GM21360 (cell line): ENCODE measurements around the gene NSUN3.
A peak's percentile ranks its signal among the peaks of the same experiment; 100 is the strongest.
"Not testable (repeated sequence)": the region's sequence is repeated elsewhere in the genome, so short reads cannot be mapped to it uniquely, and the experiment has no call there.

Experiments used
- ATAC-seq: cut with Tn5 transposase; IDR thresholded peaks from one replicate; pipeline ENCODE4 v1.9.1; 2021; ENCODE audit warnings: mild to moderate bottlenecking, moderate library complexity; ENCODE audit not compliant: unreplicated experiment

The NSUN3 gene

GRCh38 chr3:94062513-94063404 is at the start of gene NSUN3, which contains the start of gene DHFR2:
NSUN3 (plus strand) TSS chr3:94063061; CDS start chr3:94063127, 66 bp downstream.
DHFR2 (minus strand) TSS chr3:94062916; CDS start chr3:94061511, 1,405 bp downstream.
- peak; percentile 93 for ATAC-seq

DNA sequence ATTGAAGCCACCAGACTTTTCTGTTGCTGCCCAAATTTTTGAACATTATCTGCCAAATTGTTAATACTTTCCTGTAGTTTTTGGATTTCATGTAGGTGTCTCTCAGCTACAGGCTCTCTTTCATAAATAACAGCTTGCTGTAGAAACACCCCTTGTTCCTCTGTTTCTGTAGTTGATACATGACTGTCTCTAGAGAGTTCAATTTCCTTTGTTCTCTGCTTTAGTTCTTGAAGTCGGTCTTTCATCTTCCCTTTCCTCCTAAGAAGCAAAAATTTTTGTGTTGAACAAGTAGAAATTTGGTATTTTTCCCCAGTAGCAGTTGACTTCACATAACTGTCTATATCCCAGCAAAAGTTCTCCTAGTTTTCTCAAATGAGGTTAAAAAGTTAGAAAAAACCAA is 47.8 kb upstream of the NSUN3 start:
- no peak for ATAC-seq

- no peak for ATAC-seq
Measured at GRCh38 chr3:94019659-94020058, 43.2 kb upstream of the NSUN3 start.

DNA sequence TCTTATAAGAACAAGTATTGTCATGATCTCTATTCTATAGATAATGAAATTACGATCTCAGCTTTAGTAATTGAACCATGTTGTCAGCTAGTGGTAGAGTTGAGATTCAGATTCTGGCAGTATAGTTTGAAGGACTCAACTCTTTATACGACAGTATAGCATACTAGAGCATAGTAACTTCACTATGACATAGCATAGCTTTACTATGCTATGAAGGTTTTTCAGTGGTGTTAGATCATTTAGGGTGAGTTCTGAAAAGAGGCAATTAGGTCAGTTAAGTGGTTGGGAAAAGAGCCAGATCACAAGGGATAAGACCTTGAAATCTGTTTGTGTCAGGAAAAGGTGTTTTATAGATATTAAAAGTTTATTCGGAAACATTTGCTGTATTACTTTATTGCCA is 42.6 kb upstream of the NSUN3 start:
- ATAC-seq: no peak

DNA sequence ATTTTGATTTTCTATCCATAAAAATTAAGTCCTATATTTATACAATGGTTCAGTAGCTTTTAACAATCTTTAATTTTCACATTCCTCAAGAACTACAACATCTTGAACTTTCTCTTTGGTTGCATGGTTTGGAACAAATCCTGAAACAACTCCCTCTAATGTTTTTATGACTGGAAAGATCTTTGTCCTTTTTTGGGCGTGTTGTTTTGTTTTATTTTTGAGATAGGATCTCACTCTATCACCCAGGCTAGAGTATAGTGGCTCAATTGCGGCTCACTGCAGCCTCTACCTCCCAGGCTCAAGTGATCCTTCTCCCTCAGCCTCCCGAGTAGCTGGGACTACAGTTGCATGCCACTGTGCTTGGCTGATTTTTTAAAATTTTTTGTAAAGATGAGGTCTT is 38.5 kb upstream of the NSUN3 start:
- ATAC-seq: no peak

DNA sequence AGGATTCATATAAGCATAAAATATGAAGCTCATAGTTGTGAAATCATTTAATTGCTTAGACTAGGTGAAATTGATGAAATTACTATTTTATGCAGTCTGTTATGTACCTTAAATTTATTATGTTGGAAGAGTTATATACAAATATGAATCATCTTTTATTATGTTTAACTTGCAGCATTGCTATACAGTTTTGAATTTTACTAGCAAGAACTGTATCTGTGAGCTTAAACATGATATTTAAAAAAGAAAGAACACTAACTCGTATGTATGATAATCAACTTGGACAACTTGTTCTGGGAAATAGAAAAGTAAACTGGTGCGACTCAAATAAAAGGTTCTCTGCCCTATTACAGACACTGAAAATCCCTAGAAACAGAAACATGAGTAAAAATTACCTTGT is 36.2 kb upstream of the NSUN3 start:
- no peak for ATAC-seq

GRCh38 chr3:94028093-94028837 is 34.6 kb upstream of the NSUN3 start, which contains the start of gene STX19:
STX19 (minus strand) TSS chr3:94028597; CDS start chr3:94015269, 13,328 bp downstream.
- no peak for ATAC-seq

GRCh38 chr3:94036909-94037507 is 25.9 kb upstream of the NSUN3 start:
- peak; percentile 75 for ATAC-seq

DNA sequence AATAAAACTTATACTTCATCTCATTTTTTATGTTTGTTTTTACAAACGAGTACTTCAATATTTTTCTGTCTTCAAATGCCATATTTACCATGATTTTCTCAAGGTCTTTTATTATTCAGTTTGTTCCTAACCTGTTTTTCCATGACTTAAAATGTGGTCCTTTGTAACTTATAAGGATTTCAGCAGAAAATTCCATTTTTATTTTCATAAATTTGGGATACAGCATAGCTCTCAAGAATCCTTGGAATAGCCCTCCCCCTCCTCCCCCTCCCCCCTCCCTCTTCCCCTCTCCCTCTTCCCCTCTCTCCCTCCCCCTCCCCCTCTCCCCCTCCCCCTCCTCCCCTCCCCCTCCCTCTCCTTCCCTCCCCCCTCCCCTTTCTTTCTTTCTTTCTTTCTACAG is 19.6 kb upstream of the NSUN3 start:
- no peak for ATAC-seq

GRCh38 chr3:94044100-94044936 is 18.5 kb upstream of the NSUN3 start:
- not testable (repeated sequence) for ATAC-seq

GRCh38 chr3:94046533-94046932 is 16.3 kb upstream of the NSUN3 start:
- ATAC-seq: no peak

- no peak for ATAC-seq
Measured at GRCh38 chr3:94049267-94049666, 13.6 kb upstream of the NSUN3 start.

DNA sequence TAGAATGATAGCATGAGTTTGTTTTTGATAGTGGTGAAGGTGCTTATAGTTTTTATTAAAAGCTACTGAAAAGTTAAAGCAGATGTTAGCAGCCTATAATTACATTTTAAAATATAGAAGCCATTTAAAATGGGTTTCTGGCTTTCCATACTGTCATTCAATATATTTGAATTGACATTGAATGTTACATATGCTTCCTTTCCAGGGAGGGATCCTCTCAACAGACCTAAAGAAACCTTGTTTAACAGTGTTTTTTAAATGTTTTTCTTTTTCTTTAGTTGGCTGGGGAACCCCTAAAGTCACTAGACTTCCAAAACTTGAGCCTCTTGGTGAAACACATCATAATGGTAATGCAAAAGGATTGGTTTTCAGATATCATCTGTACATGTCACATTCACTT is 12.3 kb upstream of the NSUN3 start:
- ATAC-seq: no peak

DNA sequence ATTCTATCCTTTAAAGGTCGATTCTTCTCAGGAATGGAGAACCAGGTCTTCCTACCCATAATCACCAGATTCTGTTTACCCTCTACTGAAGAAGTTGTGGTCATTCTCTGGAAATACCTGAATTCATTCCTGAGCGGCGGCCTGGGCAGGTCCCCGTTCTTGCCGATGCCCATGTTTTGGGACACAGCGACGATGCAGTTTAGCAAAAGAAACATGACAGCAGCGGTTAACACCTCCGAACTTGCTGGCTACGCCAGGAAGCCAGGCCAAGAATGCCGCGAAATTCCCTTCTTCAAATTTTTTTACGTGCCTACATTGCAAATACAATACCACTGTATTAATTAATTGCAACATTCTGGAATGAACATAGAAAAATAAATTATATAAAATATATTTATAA is 1.6 kb upstream of the NSUN3 start:
- ATAC-seq: no peak

GRCh38 chr3:94063496-94064119 is 747 bp downstream of the NSUN3 start:
- ATAC-seq: no peak

- no peak for ATAC-seq
Measured at GRCh38 chr3:94064243-94064860, 1.5 kb downstream of the NSUN3 start.

GRCh38 chr3:94065122-94065521 is 2.3 kb downstream of the NSUN3 start:
- ATAC-seq: no peak

DNA sequence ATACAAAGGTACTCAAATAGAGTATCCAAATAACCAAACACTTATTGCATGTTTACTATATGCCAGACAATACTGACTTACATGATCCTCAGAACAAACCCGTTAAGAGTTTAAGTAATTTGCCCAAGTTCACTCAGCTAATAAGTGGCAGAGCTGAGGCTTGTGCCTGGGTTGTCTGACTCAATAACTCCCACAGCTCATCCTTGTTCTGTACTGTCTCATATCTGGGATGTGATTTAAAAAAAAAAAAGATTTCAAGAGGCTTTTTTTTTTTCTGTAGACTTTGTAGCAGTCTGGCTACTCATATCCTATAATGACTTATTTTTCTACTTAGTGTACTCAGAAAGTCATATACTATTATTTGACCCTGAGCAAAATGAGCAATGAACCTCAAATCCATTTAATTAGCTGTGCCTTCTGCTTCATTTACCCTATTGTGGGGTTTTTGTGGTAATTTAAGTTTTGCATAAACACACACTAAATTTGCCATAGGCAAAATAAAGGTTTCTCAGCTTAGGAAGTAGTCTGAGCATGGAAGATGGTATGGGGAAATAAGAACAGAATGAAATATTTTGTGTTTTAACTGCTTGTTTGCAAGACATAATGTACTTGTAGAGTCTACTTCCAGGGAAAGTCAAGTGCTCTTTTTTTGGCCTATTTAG is 3.1 kb downstream of the NSUN3 start:
- ATAC-seq: no peak
